ENCODE results near the gene MESP2. TPM values are rescaled to one million over a fixed set of nuclear protein-coding genes. Genes with fewer than 3 reads are reported as not detected.

The MESP2 gene
- total RNA-seq, 4 donors from 2014 or later, result 0.45 to 1.1 TPM; not detected in 2

DNA sequence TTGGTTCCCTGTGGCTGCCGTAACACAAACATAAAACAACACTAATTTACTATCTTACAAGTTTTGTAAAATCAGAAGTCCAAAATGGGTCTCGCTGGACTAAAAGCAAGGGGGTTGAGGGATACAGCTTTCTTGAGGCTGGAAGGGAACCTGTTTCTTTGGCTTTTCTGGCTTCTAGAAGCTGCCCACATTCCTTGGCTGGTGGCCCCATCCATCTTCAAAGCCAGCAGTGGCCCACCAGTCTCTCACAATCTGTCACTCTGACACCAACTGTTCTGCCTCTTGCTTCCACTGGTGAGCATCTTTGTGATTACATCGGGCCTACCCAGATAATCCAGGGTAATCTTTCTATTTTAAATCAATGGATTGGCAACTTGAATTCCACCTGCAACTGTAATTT is 39.6 kb downstream of the MESP2 start:
- DNase-seq (ENCODE audit: low spot score in 2 of 2), result no peak
- intact Hi-C loops (cut with DNase I; ENCODE audit: low total_unique reads), result no loop called here
- no peak overlapping the region for H3K4me3 ChIP-seq (ENCODE audit: low read depth, poor library complexity, severe bottlenecking)
- WGBS, 2 donors, result 83 to 94% methylated on average over 3 of the region's 3 CpGs
- TF ChIP-seq, protein P1, sequence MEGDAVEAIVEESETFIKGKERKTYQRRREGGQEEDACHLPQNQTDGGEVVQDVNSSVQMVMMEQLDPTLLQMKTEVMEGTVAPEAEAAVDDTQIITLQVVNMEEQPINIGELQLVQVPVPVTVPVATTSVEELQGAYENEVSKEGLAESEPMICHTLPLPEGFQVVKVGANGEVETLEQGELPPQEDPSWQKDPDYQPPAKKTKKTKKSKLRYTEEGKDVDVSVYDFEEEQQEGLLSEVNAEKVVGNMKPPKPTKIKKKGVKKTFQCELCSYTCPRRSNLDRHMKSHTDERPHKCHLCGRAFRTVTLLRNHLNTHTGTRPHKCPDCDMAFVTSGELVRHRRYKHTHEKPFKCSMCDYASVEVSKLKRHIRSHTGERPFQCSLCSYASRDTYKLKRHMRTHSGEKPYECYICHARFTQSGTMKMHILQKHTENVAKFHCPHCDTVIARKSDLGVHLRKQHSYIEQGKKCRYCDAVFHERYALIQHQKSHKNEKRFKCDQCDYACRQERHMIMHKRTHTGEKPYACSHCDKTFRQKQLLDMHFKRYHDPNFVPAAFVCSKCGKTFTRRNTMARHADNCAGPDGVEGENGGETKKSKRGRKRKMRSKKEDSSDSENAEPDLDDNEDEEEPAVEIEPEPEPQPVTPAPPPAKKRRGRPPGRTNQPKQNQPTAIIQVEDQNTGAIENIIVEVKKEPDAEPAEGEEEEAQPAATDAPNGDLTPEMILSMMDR (IDR thresholded peaks at IDR 0.05), result no peak
- no peak for TF ChIP-seq POLR2A (IDR thresholded peaks at IDR 0.05)

DNA sequence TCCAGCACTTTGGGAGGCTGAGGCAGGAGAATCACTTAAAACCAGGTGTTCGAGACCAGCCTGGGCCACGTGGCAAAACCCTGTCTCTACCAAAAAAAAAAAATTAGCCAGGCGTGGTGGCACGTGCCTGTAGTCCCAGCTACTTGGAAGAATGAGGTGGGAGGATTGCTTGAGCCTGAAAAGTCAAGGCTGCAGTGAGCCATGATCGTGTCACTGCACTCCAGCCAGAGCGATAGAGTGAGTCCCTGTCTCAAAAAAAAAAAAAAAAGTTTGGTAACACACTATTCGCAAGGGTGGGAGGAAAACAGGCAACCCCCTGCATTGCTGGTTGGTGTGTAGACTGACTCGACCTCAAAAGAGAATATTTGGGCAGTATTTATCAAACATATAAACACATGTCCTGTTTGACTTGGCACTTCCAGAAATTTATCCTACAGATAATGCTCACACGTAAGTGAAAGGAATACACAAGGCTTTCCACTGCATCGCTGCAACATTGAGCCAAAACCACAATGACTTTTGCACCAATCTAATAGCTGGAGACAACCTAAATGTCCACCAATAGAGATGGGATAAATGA is 41.7 kb downstream of the MESP2 start:
- no peak overlapping the region for H3K4me3 ChIP-seq (ENCODE audit: low read depth, poor library complexity, severe bottlenecking)
- 80 to 84% methylated on average over 10 of the region's 10 CpGs for WGBS, 2 donors
- TF ChIP-seq, protein P1 (IDR thresholded peaks at IDR 0.05), result no peak
- TF ChIP-seq POLR2A (IDR thresholded peaks at IDR 0.05), result no peak
- DNase-seq (ENCODE audit: low spot score in 2 of 2), result no peak
- intact Hi-C loops (cut with DNase I; ENCODE audit: low total_unique reads), result no loop called here

DNA sequence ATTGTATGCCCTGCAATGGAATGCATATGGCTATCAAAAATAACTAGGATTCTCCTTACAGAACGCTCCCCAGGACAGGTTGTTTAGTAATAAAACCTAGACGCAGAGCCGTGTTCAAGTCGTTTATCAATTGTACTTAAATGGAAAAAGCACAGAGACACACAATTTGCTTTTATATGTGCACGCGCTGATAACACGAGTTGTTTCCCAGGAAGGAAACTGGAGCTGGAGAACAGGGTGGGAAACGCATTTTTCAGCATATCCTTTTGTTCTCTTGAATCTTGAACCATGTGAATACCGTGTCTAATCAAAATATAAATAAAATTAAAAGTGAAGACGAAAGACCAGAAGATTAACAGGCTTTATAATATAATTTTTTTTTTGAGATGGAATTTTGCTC is 42.2 kb downstream of the MESP2 start:
- no peak for TF ChIP-seq POLR2A (IDR thresholded peaks at IDR 0.05)
- TF ChIP-seq, protein P1 (IDR thresholded peaks at IDR 0.05), result no peak
- no peak overlapping the region for H3K4me3 ChIP-seq (ENCODE audit: low read depth, poor library complexity, severe bottlenecking)
- WGBS, 2 donors, result 71 to 86% methylated on average over 10 of the region's 10 CpGs
- DNase-seq (ENCODE audit: low spot score in 2 of 2), result no peak
- intact Hi-C loops (cut with DNase I; ENCODE audit: low total_unique reads), result no loop called here

DNA sequence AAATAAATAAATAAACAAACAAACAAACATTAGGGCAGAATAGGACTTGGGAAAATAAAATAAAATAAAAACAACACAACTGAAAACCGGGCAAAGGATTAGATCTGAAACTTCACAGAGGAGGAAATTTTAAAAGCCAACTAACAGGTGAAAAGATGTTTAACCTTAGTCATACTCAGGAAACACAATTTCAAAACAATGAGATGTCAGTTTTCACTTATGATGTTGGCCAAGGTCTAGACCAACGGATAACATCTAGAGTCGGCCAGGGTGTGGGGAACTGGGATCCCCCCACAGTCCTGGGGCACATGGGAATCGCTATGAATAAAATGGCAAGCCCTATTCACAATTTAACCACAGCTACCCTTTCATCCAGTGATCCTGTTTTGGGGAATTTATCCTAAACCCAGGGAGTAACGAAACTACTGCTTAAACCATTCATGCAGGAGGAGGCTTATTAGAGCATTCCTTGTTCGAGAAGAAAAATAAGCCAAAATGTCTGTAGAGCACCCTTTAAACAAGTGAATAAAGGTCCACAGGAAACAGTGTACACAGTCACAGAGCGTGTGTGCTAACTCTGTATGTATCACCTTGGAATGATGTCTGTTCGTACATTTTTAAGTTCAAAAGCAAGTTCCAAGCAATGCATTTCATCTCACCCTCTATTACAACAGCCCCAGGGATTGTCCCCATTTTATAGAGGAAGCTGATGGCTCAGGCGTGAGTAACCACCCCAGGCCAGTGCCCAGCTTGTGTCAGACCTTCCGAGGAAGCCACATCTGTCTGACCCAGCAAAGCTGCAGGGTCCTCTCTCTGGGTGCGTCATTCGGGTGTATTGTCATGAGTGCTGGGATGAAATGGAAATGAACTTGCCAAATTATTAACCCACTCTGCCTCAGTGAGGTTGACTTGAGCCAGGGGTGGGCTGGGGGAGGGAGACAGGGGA is 44.8 kb downstream of the MESP2 start:
- TF ChIP-seq POLR2A (IDR thresholded peaks at IDR 0.05), result no peak
- TF ChIP-seq, protein P1 (IDR thresholded peaks at IDR 0.05), result no peak
- WGBS, 2 donors, result 42 to 43% methylated on average over 12 of the region's 12 CpGs
- intact Hi-C loops (cut with DNase I; ENCODE audit: low total_unique reads), result no loop called here
- no peak for DNase-seq (ENCODE audit: low spot score in 2 of 2)
- no peak overlapping the region for H3K4me3 ChIP-seq (ENCODE audit: low read depth, poor library complexity, severe bottlenecking)

DNA sequence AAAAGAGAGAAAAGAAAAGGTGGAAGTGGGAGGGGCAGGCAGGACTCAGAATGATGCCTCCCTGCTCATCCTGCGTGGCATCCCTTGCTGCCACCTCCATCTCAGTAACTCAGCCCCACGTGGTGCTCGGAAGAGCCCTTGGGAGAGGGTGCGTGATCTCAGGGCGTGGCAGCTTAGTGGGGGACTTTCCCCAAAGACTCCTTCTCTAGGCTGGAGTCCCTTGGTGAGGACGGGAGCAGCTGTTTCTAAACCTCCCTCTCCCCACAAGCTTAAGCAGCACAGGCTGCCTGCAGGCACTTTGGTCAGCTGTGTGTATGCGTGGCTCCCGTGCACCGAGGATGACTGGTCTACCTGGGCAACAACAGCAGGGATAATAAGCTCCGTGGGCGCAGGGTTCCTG is 45.9 kb downstream of the MESP2 start:
- intact Hi-C loops (cut with DNase I; ENCODE audit: low total_unique reads), result no loop called here
- TF ChIP-seq POLR2A (IDR thresholded peaks at IDR 0.05), result no peak
- TF ChIP-seq, protein P1 (IDR thresholded peaks at IDR 0.05), result no peak
- no peak for DNase-seq (ENCODE audit: low spot score in 2 of 2)
- no peak overlapping the region for H3K4me3 ChIP-seq (ENCODE audit: low read depth, poor library complexity, severe bottlenecking)
- 35 to 36% methylated on average over 11 of the region's 11 CpGs for WGBS, 2 donors
